GM19372 (cell line): ENCODE measurements around the gene ST3GAL5.
"Not testable (repeated sequence)": the region's sequence is repeated elsewhere in the genome, so short reads cannot be mapped to it uniquely, and the experiment has no call there.

Experiments
- ATAC-seq: cut with Tn5 transposase; IDR thresholded peaks from one replicate; pipeline ENCODE4 v1.9.1; 2021; ENCODE audit warnings: mild to moderate bottlenecking, low read depth, moderate library complexity; ENCODE audit not compliant: unreplicated experiment

The ST3GAL5 gene

DNA sequence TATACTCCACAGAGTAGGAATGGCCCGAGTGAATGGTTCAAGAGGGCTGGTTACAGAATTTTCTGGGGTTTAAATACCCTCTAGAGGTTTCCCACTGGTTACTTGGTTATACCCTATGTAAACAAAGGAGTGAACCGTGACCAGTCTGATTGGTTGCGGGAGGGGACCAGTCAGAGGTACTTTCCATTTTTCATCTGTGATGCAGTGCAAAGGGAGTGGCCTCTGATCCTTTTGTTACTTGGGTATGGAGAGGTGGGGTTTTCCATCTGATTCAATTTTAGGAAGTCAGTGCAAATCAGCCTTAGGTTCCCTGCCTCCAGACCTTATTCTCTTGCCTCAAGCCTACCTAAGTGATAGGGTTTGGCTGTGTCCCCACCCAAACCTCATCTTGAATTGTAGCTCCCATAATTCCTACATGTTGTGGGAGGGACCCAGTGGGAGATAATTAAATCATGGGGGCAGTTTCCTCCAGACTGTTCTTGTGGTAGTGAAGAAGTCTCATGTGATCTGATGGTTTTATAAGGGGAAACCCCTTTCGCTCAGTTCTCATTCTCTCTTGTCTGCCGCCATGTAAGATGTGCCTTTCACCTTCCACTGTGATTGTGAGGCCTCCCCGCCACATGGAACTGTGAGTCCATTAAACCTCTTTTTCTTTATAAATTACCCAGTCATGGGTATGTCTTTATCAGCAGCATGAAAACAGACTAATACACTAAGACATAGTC, 5.9 kb upstream of the ST3GAL5 start:
- not testable (repeated sequence) for ATAC-seq

DNA sequence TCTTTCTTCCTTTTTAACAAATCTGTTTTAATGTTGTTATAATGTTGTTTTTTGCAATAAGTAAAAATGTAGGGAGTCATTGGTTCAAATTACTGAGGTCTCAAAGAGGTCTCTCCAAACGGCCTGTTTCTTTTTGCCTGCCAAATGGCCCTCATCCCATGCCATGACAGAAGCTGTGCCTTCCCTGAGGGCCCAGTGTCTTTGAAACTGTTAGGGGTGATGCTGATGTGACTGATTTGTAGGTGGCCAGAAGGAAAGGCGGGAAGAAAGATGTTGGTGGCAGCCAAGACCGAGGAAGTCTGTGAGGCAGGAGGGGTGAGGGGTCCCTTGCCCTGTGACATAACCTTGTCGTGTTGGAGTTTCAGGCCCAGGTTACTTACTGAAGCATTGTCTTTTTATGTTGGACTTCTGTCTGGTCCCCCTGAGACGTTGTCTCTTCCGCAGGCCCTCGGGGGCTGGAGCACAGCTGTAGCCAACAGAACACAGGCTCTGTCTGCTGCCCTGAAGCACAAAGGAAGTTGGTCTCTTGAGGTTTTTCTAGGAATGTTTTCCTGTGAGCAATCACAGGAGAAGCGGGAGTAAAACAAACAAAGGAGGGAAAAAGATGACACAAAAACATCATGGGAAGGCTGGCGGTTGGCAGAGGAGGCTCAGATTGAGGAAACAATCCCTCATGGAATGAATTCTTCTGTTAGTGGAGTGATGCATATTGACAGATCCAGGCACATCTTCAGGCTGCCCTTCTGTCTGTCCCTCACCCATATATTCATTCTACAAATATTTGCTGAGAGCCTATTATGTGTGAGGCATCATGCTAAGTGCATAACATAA, 4.9 kb upstream of the ST3GAL5 start:
- no peak for ATAC-seq

DNA sequence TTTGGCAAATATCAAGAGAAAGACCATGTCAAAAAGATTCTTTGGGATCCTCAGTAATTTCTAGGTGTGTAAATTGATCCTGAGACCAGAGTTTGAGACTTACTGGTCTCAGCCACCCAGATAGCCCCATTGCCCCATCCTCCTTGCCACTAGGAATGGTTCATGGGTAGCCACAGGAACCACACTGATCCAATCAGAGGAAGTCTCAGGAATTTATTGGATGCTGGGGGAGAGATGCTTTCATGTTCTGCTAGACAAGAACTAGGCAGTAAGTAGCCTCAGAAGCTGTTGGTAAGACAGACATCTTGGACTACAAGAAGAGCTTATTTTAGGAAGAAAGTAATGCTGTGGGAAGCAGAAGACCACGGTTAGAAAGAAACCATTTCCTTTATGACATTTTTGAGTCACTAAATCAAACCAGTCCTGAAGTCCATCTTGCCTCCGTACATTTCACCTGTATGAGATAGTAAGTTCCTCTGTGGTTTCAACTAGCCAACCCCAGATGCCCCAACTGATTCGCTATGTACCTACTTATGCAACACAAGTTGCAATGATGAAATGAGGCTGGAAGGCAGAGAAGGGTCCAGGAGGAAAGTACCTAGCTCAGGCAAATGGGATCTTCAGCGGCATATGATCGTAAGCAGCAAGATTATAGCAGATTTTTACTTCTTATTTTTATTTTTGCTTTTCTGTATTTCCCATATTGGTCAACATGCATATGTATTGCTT, 3.6 kb upstream of the ST3GAL5 start:
- ATAC-seq = no peak

DNA sequence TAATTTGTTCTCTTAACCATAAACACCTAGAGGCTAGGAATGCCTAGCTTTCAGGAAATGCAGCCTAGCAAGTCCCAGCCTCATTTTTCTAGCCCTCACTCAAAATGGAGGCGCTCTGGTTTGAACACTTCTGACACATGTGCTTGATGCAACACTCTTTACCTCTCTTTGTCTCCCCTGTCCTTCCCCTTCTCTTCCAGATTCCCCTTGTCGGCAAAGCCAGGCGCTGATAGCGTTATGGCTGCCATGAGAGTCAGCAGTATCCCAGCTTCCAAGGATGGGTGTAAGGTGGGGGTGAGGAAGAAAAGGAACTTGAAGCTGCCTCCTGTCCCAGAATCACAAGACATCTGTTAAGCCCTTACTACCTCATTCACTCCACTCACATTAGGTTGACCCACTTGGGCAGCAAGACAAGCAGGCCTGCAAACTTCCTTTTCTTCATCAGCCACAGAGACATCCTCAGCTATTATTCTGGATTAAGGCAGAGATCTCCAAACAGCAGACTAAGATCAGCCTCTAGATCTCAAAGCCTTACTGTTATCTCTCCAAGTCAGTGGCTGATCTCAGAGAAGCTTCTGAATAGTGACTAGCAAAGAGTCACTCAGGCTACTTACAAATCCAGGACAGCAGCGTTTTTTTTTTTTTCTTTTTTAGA, 1.9 kb upstream of the ST3GAL5 start:
- ATAC-seq = no peak

DNA sequence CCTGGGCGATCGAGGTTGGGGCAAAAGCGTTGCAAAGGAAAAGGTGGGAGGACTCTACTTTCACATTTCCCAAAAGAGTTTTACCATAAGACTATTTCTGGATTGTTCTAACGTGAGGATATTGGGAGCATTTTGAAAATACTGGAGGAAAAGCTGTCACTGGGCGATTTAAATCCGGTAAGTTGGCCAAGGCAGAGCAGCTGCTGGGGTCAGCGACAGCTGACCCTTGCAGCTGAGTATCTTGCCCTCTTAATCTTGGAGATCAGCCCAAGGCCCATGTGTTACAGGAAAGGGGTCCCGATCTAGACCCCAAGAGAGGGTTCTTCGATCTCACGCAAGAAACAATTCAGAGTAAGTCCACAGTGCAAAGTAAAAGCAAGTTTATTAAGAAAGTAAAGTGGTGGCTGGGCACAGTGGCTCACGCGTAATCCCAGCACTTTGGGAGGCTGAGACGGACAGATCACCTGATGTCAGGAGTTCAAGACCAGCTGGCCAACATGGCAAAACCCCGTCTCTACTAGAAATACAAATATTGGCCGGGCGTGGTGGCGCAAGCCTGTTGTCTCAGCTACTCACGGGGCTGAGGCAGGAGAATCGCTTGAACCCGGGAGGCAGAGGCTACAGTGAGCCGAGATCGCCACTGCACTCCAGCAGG, 964 bp upstream of the ST3GAL5 start:
- ATAC-seq = no peak

DNA sequence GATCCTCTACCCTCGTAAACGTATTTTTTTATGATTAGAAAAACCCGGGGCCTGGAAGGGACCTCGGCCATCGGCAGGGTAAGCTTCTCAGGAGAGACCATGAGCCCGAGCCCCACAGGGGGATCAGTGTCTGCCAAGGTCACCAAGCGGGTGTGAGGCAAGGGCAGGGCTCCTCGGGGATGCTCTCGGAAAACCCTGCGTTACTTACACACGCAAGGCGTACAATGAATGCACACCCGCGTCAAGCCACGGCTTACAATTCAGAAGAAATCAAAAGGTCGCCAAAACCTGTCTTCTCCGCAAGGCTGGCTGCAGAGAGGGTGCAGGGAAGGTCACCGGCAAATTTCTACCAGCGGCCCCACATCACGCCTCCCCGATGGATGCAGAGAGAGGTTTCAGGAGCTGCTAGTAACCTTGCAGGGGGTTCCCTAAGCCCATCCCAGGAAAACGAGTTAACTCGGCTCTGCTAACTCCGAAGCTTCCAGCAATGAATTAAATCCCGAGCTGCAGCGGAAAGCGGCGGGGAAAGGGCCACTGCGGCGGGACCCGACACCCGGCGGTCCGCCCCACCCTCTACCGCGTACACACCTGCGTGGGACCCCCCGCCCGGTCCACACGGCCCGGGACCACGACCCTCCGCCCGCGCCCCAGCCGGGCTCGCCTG, 638 bp downstream of the ST3GAL5 start:
- no peak for ATAC-seq

DNA sequence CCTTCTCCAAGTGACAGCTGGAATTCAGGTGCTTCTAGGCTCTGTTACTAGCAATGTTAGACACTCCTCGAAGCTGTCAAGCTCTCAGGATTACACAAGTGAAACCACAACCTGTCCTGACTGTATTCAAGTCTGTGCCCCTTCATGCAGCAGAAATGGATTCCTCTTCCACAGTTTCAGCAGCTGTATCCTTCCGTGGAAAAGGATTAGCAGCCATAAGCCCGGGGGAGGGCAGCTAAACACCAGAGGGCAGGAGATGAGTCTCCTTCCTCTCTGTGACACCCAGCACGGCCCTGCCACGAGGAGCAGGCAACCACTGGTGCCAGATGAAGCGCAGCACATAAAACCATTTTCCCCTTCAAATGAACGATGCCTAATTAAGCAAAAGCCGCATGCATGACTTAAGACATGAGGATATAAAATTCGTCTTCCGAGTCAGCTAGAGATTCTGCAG, 1.2 kb downstream of the ST3GAL5 start:
- no peak for ATAC-seq

DNA sequence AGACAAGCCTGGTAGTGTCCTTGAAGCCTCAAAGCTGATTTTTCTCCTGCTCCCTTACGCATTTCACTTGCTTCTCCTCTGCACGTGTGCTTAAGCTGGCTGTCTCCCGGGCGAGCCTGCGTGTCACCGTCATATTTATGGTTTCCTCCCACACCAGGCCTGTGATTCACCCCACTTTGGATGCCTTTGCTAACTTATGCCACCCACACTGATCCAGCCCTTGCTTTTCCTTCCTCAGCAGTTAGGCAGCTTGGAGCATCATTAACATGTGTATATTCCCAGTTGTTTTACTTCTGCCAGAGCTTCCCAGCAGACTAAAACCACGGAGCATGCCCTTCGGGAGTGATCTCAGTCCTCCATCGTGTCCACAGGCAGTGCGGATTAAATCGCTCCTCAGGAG, 2.2 kb downstream of the ST3GAL5 start:
- no peak for ATAC-seq

DNA sequence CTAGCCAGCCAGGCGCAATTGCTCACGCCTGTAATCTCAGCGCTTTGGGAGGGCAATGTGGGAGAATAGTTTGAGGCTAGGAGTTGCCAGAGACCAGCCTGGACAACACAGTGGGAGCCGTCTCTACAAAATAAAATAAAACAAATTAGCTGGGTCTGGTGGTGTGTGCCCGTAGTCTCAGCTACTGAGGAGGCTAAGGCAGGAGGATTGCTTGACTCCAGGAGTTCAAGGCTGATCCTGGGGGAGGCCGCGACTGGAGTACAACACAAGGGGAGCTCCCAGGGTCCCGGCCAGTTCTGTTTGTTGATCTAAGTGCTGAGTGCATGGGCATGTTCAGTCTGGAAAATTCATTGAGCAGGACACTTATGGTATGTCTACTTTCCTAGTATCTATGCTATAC, 2.6 kb downstream of the ST3GAL5 start:
- no peak for ATAC-seq

DNA sequence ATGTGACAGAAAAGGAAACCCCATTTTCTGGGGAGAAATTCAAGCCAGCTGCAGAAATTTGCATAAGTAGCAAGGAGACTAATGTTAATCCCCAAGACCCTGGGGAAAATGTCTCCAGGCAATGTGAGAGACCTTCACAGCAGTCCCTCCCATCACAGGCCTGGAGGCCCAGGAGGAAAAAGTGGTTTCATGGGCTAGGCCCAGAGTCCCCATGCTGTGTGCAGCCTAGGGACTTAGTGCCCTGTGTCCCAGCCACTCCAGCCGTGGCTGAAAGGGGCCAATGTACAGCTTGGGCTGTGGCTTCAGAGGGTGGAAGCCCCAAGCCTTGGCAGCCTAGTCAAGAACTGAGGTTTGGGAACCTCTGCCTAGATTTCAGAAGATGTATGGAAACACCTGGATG, 7.0 kb downstream of the ST3GAL5 start:
- ATAC-seq = not testable (repeated sequence)

DNA sequence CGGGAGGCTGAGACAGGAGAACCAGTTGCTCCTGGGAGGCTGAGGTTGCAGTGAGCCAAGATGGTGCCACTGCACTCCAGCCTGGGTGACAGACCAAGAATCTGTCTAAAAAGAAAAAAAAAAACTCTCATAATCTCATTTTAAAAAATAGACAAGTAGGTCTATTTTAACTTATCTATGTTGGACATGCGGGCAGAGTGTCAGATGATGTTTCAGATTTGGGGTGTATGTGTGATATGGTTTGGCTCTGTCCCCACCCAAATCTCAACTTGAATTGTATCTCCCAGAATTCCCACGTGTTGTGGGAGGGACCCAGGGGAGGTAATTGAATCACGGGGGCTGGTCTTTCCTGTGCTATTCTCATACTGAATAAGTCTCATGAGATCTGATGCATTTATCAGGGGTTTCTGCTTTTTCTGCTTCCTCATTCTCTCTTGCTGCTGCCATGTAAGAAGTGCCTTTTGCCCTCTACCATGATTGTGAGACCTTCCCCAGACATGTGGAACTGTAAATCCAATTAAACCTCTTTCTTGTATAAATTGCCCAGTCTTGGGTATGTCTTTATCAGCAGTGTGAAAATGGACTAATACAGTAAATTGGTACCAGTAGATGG, 8.0 kb downstream of the ST3GAL5 start:
- not testable (repeated sequence) for ATAC-seq

DNA sequence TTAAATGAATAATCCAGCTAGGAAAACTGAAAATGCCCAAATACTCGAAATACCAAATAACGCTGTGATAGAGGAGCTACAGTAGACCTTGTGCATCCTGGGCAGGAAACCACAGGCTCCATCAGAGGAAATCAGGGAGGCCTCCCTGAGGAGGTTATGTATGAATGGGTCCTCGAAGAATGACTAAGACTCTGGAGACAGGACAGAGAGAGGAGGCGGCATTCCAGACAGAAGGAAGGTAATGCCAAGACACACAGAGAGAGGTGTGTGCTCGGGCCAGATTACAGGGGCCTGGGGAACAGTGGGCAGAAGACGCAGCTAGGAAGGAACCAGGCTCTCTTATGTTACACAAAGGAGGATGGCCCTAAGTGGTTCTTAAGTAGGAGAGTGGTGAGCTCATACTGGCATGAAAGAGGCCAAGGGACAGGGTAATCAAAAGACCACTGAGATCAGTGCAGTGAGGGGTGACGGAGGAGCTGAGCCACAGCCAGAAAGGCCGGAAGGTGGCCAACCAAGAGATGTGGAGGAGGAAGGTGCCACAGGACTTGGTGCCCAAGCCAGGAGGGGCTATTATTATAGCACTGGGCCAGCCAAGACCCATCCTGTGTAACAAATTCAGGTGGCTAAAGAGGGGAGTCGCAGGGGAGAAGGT, 9.9 kb downstream of the ST3GAL5 start:
- no peak for ATAC-seq

DNA sequence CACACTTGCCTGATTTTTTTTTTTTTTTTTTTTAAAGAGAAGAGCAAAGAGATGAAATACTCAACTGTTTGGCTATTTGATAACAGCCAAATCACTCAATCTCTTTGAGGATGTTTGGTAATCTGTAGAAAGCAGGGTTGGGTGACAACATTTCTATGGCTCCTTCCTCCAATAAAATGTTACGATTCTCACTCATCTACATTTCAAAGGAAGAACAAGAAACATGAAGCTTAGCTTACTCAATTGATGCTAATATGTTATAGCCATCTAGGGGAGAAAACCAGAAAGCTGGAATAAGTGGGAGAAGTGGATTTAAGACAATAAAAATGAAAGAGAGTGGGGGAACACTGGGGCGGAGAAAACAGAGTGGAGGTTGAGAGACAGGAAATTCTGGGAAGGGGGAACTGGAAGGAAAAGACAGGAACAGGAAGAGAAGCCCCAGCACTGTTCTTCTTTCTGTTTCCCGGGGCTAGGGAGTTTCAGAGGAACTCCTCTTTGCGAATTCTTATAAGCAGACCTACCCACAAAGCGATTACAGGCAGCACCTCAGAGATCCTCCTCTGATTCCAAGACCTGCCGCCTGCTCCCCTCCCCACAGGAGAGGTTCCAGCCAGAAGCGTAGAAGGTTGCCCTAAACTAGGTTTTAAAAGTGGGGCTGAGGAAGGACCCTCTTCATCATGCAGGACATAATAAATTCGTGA, 13.3 kb downstream of the ST3GAL5 start:
- no peak for ATAC-seq

DNA sequence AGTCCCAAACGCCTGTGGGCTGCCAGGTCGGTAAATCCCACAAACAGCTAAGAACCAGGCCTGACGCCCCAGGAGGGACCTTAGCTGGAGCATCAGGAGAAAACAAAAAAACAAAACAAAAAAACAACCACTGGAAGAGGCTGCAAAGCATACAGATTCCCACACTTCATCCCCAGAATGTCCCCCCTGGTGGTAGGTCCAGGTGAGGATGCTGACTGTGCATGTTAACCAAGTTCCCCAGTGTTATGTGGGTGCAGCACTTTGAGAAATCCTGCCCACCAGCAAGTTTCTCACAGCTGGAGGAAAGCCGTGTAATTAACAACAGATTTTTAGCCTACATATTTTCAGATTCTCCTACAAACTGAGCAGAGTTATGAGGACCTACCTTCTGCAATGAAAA, 15.1 kb downstream of the ST3GAL5 start:
- ATAC-seq = no peak

DNA sequence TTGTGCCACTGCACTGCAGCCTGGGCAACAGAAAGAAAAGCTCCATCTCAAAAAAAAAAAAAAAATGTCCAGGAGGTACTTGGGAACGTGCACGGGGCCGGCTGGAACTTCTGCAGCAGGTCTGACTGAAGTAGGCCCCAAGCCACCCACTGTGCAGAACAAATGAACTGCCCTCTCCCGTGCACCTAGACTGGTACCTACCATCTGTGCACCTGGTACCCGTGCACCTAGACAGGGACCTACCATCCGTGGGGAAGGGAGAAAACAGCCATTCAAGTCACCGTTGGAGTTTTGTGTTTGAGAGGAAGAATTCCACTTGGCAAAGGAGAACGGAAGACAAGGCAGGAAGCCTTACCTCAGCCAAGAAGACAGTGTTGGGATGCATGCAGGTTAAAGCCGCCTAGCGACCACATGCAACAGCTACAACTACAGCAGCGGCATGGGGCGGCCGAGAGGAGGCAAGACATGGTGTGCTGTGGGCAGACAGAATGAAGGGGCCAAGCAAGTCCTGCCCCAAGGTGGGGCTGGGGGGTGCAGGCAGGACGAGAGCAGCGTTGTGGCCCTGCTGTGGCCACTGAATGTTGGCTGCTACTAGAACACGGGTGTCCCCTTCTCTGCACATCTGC, 16.1 kb downstream of the ST3GAL5 start:
- ATAC-seq = no peak

DNA sequence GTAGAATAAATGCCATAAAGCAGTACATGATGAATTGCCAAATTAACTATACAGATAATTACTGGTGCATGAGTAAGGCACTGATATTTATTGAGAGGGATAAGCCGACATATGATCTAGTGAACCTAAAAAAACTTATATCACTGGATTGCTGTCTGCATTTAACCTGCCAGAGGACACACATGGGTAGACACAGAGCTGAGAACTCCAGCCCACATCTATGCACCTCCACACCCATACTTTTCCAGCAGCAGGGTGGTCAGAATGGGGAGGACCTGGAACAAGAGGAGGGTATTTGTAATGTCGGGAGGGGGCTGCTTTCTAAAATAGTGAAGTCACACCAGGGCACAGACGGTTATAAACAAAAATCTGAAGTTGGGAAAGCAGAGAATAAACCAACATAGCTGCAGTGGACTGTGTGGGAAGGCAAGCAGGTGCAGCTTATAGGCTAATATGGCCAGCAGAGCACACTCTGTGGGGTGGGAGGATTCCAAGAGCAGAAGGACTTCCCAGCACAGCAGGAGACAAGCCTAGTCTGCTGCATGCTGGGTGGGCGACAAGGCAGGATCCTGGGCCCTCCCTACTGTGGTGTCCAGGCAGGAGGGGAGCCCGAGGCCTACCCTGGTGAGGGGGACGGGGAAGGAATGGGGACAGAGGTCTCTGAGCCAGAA, 17.2 kb downstream of the ST3GAL5 start:
- ATAC-seq = no peak

DNA sequence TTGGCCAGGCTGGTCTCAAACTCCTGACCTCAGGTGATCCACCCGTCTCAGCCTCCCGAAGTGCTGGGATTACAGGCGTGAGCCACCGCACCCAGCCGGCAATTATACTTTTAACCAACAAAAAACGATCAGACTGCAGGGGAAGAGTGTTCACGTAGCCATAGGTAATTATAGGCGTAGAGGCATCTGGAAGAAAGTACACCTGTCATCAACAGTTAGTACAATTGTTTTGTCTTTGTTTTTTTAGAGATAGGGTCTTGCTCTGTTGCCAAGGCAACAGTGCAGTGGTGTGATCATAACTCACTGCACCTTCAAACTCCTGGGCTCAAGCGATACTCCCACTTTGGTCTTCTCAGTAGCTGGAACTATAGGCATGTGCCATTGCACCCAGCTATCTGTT, 20.0 kb downstream of the ST3GAL5 start:
- ATAC-seq = no peak
